A673 (cell line): ENCODE data around the gene ABCG1. TPM values are rescaled to one million over a fixed set of nuclear protein-coding genes. Genes with fewer than 3 reads are reported as not detected.

Experiments
- BruUV-seq: library from RNA; stranded (reverse); fragments of 400-500 nt; replicated peaks from 2 replicates; lab custom pipeline; 2021; lab: Mats Ljungman, UMichigan
- CTCF ChIA-PET: fragments of 300-600 bp; sonication (Branson Sonifier 250); formaldehyde crosslinking; loops from one replicate; lab custom pipeline; 2022; ENCODE audit warnings: antibody characterized with exemption; lab: Charles Lee
- POLR2A ChIA-PET: fragments of 300-600 bp; sonication (Branson Sonifier 250); formaldehyde crosslinking; loops from one replicate; lab custom pipeline; 2022; ENCODE audit warnings: antibody characterized with exemption; ENCODE audit not compliant: low non-redundant PET; lab: Charles Lee
- DNase-seq: peaks from one replicate; pipeline ENCODE4 v3.0.0-alpha.2; 2015; ENCODE audit warnings: low spot score
- H3K27ac ChIP-seq: fragments of 200-600 bp; sonication (generic); 2 replicates; pipeline ENCODE4 v1.5.1; 2016; ENCODE audit warnings: mixed run types, low read depth, mild to moderate bottlenecking, mixed read lengths, antibody characterized with exemption, low read length; ENCODE audit not compliant: poor library complexity, severe bottlenecking
- H3K27me3 ChIP-seq: fragments of 200-600 bp; sonication (generic); replicated peaks from 2 replicates; pipeline ENCODE4 v1.6.1; 2017; ENCODE audit warnings: mixed run types, low read depth, mild to moderate bottlenecking, mixed read lengths, antibody characterized with exemption, low read length; ENCODE audit not compliant: insufficient read depth, poor library complexity
- H3K36me3 ChIP-seq: fragments of 200-600 bp; sonication (generic); 2 replicates; pipeline ENCODE4 v1.6.1; 2016; ENCODE audit warnings: mixed run types, mild to moderate bottlenecking, mixed read lengths, antibody characterized with exemption, low read length; ENCODE audit not compliant: insufficient read depth, poor library complexity, severe bottlenecking
- H3K4me1 ChIP-seq: fragments of 200-600 bp; sonication (generic); 2 replicates; pipeline ENCODE4 v1.6.1; 2017; ENCODE audit warnings: mixed run types, mild to moderate bottlenecking, mixed read lengths, antibody characterized with exemption, low read length; ENCODE audit not compliant: insufficient read depth, poor library complexity, severe bottlenecking
- H3K4me3 ChIP-seq: fragments of 200-600 bp; sonication (generic); 2 replicates; pipeline ENCODE4 v1.5.1; 2016; ENCODE audit warnings: low read depth, mixed run types, mild to moderate bottlenecking, mixed read lengths, low read length; ENCODE audit not compliant: poor library complexity, severe bottlenecking
- H3K9me3 ChIP-seq: fragments of 200-600 bp; sonication (generic); 2 replicates; pipeline ENCODE4 v1.6.1; 2016; ENCODE audit warnings: mixed run types, low read depth, mild to moderate bottlenecking, mixed read lengths, antibody characterized with exemption, low read length; ENCODE audit not compliant: poor library complexity, severe bottlenecking
- CTCF ChIP-seq: fragments of 300-800, 200-600 bp; sonication (generic); conservative IDR thresholded peaks from 2 replicates; pipeline ENCODE4 v1.5.1; 2017; ENCODE audit warnings: low read depth, mild to moderate bottlenecking, antibody characterized with exemption, low read length, moderate library complexity, mixed read lengths
- EZH2 ChIP-seq: fragments of 200-600 bp; sonication (generic); IDR thresholded peaks from 2 replicates; pipeline ENCODE4 v1.6.1; 2017; ENCODE audit warnings: borderline replicate concordance, low read depth, mild to moderate bottlenecking, mixed read lengths, antibody characterized with exemption, low read length; ENCODE audit not compliant: poor library complexity, severe bottlenecking
- intact Hi-C: fragments of 100-400 bp; cut with micrococcal nuclease; formaldehyde crosslinking; loops from one replicate; pipeline ENCODE4 v1.10.0; 2022; ENCODE audit not compliant: unreplicated experiment
- total RNA-seq: library from RNA; stranded (reverse); gene quantifications from 2 replicates; pipeline ENCODE4 v1.2.3, GENCODE V29; 2021

Gene ABCG1
- total RNA-seq, 1 experiment from 2014 or later, result 3.4 TPM

DNA sequence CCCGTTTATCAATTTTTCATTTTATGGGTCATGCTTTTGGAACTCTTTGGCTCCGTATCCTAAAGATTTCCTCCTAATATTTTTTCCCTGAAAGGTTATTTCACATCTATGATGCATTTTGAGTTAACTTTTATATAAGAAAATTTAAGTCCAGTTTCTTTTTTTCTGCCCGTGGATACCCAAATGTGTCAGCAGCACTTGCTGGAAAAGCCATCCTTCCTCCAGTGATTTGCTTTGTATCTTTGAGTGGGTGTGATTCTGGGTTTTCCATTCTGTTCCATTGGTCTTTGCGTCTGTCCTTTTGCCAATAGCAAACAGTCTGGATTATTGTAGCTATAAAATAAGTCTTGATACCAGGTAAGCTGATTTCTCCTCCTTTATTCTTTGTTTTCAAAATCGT, 15.6 kb upstream of the ABCG1 start:
- TF ChIP-seq EZH2, result no peak
- no peak for TF ChIP-seq CTCF
- POLR2A ChIA-PET, result no interaction called here
- BruUV-seq, result no TSS peak
- Histone ChIP-seq H3K27ac (no peak overlapping the region), H3K36me3 (no peaks in the 10 kb centered on the region), H3K4me3 (no peak overlapping the region), H3K4me1 (peaks cover 20% of the 10 kb centered on the region), H3K9me3 (peaks cover 5% of the 10 kb centered on the region), H3K27me3 (no peaks in the 10 kb centered on the region)
- DNase-seq, result no peak
- CTCF ChIA-PET, result no interaction called here
- intact Hi-C loops, result no loop called here

- H3K27me3 ChIP-seq, result no peaks in the 10 kb centered on the region
- CTCF ChIA-PET, result no interaction called here
- POLR2A ChIA-PET, result no interaction called here
- peaks cover 15% of the 10 kb centered on the region for H3K4me1 ChIP-seq
- peaks cover 5% of the 10 kb centered on the region for H3K9me3 ChIP-seq
- no TSS peak for BruUV-seq
- H3K27ac ChIP-seq, result no peak overlapping the region
- H3K4me3 ChIP-seq, result no peak overlapping the region
- intact Hi-C loops, result no loop called here
- no peaks in the 10 kb centered on the region for H3K36me3 ChIP-seq
- TF ChIP-seq EZH2, result no peak
- no peak for TF ChIP-seq CTCF
- no peak for DNase-seq
Observed at GRCh38 chr21:42203936-42204335, 15.0 kb upstream of the ABCG1 start.

GRCh38 chr21:42207426-42207825, 11.5 kb upstream of the ABCG1 start:
- DNase-seq, result no peak
- CTCF ChIA-PET, result no interaction called here
- TF ChIP-seq EZH2 (no peak), CTCF (no peak)
- Histone ChIP-seq H3K27me3 (no peaks in the 10 kb centered on the region), H3K36me3 (no peaks in the 10 kb centered on the region), H3K4me3 (no peak overlapping the region), H3K27ac (no peak overlapping the region), H3K4me1 (no peaks in the 10 kb centered on the region), H3K9me3 (peaks cover 5% of the 10 kb centered on the region)
- BruUV-seq, result no TSS peak
- intact Hi-C loops, result no loop called here
- POLR2A ChIA-PET, result no interaction called here
